Keratinocyte (primary cell): ENCODE results near the gene RPRD1B.

ENCODE experiments used
- CTCF ChIP-seq, 3 experiments: IDR thresholded peaks in 1 of 3; conservative IDR thresholded peaks in 1 of 3; optimal IDR thresholded peaks in 1 of 3; 2 replicates in 2 of 3; 3 replicates in 1 of 3; pipeline versions ENCODE3 to v1.5.1; 2011; ENCODE audit warnings: low read length in 3 of 3, mild to moderate bottlenecking in 3 of 3, moderate library complexity in 2 of 3, control low read depth in 1 of 3, inconsistent platforms in 1 of 3; ENCODE audit not compliant: insufficient read depth in 2 of 3; ENCODE audit errors: extremely low read depth in 1 of 3
- EZH2 ChIP-seq: IDR thresholded peaks from one replicate; pipeline ENCODE4 v1.6.1; 2012; ENCODE audit warnings: inconsistent platforms, mild to moderate bottlenecking, low read length, moderate library complexity

GRCh38 chr20:38091441-38092216 lies 58.1 kb downstream of the RPRD1B start:
- no peak for TF ChIP-seq CTCF (optimal IDR thresholded peaks at IDR 0.05 in 1 of 3, IDR thresholded peaks at IDR 0.05 in 1 of 3, conservative IDR thresholded peaks at IDR 0.05 in 1 of 3; ENCODE audit: extremely low read depth in 1 of 3, insufficient read depth in 2 of 3, low read length in 3 of 3)
- no peak for TF ChIP-seq EZH2
